Gastrocnemius medialis (tissue), 4 donors: ENCODE measurements around the gene IQCC.

Source experiments
- CTCF ChIP-seq, 5 experiments: fragments of 450-650 bp in 3 of 5; fragments of 200-600 bp in 2 of 5; sonication (generic) in 2 of 5; IDR thresholded peaks in 4 of 5; conservative IDR thresholded peaks in 1 of 5; 1 replicate in 4 of 5; 2 replicates in 1 of 5; pipeline ENCODE4 v1.5.1; 2016 to 2019; ENCODE audit warnings: antibody characterized with exemption in 5 of 5, mild to moderate bottlenecking in 3 of 5, moderate library complexity in 3 of 5
- POLR2A ChIP-seq, 2 donors: fragments of 450-650 bp; IDR thresholded peaks; one replicate each; pipeline ENCODE4 v1.6.1; 2017; ENCODE audit warnings: antibody characterized with exemption in 2 of 2, mild to moderate bottlenecking in 2 of 2, moderate library complexity in 2 of 2

GRCh38 chr1:32239790-32240139 lies 34.3 kb downstream of the IQCC start:
- TF ChIP-seq CTCF (IDR thresholded peaks at IDR 0.05 in 4 of 5, conservative IDR thresholded peaks at IDR 0.05 in 1 of 5) = no peak
- no peak for TF ChIP-seq POLR2A (IDR thresholded peaks at IDR 0.05)
